Breast epithelium (tissue), 3 donors: ENCODE results near the gene CHEK1.

Experiments used
- POLR2A ChIP-seq: fragments of 450-650 bp; IDR thresholded peaks from one replicate; pipeline ENCODE4 v1.6.1; 2016; ENCODE audit warnings: antibody characterized with exemption, mild to moderate bottlenecking, moderate library complexity
- POLR2AphosphoS5 ChIP-seq, 3 donors: sonication (generic); formaldehyde crosslinking; IDR thresholded peaks; one replicate each; pipeline ENCODE4 v1.6.1; 2017; ENCODE audit warnings: antibody characterized with exemption in 3 of 3
- TF ChIP-seq, protein P1 (sequence below), 3 donors: fragments of 450-650 bp; IDR thresholded peaks; one replicate each; pipeline ENCODE4 v1.5.1; 2016 to 2017; ENCODE audit warnings: antibody characterized with exemption in 3 of 3, mild to moderate bottlenecking in 3 of 3, moderate library complexity in 3 of 3

- TF ChIP-seq, protein P1, sequence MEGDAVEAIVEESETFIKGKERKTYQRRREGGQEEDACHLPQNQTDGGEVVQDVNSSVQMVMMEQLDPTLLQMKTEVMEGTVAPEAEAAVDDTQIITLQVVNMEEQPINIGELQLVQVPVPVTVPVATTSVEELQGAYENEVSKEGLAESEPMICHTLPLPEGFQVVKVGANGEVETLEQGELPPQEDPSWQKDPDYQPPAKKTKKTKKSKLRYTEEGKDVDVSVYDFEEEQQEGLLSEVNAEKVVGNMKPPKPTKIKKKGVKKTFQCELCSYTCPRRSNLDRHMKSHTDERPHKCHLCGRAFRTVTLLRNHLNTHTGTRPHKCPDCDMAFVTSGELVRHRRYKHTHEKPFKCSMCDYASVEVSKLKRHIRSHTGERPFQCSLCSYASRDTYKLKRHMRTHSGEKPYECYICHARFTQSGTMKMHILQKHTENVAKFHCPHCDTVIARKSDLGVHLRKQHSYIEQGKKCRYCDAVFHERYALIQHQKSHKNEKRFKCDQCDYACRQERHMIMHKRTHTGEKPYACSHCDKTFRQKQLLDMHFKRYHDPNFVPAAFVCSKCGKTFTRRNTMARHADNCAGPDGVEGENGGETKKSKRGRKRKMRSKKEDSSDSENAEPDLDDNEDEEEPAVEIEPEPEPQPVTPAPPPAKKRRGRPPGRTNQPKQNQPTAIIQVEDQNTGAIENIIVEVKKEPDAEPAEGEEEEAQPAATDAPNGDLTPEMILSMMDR (IDR thresholded peaks at IDR 0.05), result no peak
- TF ChIP-seq POLR2A, result no peak
- no peak for TF ChIP-seq POLR2AphosphoS5 (IDR thresholded peaks at IDR 0.05)
Measured at GRCh38 chr11:125645871-125646270, 20.9 kb downstream of the CHEK1 start.
